NCI-H526 treated with DMSO at 0.1 percent for 48 hours (cell line): ENCODE measurements around the gene RAP1A.
"Not testable (repeated sequence)": the region's sequence is repeated elsewhere in the genome, so short reads cannot be mapped to it uniquely, and the experiment has no call there.

Experiments used
- DNase-seq: peaks from one replicate; lab custom pipeline; 2025; lab: John Stamatoyannopoulos, UW

RAP1A gene

DNA sequence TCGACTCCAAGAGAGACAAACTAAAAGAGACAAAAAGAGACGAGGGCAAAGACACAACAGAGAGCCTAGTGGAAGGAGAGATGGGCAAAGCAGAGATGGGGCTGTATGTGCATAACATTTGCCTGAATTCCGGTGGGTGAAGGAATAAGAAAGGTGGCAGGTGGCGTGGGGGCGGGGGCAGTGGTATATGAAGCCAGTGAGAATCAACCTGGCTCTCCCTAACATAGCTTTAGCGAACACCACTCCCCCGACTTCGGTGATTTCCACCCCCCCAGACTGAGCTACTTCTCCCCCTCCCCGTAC is 118.5 kb downstream of the RAP1A start:
- no peak for DNase-seq

DNA sequence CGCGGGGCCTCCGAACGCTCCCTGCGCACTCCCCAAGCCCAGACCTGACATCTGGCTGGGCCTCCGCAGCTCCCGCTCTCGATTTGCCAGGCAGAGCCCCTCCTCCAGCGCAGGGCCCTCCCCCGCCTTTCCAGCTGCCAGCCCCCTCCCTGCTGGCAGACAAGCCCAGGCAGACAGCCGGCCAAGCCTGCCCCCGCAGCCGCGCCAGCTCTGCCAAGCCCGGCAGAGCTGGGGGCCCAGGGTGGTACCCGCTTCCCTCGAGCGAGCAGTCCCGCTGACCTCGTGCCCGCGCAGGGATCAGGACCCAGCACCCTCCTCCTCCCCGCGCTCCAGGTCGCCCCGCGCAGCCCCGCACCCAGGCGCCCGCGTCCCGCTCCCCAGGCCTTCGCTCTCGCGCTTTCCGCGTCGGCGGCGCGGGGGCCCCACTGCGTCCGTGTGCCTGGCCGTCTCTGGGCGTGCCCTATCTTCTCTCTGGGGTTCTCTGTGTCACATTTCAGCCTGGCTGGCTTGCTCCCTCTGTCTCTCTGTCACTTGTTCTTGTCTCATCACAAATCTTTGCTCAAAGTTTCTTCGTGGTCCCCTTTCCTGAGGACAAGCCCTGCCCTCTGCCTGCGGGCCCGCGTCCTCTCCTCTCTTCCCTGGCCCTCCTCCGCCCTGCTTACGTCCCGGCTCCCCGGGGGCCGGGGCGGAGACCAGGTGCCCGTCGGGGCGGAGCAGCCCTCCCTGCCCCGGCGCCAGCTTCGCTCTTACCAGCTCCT is 119.0 kb downstream of the RAP1A start:
- DNase-seq: peak; percentile 64

DNA sequence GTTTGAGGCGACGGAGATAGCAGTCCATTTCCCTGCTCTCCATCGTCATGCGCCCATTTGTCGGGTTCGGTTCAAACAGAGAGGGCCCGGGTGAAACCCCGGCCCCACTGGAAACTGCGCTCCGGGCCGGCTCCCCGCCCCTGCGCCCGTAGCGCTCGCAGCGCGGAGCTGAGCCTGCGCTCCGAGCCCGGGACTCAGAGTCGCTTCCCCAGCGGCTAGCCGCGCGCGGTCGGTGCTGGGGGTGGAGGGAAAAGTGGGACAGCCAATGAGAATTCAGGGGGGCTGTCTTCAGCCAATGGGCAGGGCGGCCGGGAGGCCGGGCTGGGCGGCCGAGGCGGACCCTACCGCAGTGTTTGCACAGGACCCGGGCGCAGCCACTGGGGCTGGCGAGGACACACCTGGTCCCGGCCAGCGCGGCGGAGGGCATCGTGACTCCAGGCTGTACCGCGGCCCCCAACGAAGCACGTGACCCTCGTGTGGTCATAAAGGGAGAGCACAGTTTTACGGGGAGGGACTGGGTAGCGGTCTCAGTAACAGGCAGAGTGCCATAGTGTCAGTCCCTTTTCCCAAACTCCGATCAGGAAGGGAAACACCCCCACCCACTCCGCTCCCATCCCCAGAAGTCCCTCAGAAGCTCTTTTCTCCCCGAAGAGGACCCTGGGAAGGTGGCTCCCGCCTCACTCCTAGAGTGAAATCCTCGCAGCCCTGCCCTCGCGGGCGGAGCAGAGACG is 119.8 kb downstream of the RAP1A start, which contains the start of gene INKA2:
TSS of gene INKA2 (minus strand) at position 202 of the 731 bp plus-strand sequence. CDS start at position 49, 153 bp downstream.
- DNase-seq: peak; percentile 90

DNA sequence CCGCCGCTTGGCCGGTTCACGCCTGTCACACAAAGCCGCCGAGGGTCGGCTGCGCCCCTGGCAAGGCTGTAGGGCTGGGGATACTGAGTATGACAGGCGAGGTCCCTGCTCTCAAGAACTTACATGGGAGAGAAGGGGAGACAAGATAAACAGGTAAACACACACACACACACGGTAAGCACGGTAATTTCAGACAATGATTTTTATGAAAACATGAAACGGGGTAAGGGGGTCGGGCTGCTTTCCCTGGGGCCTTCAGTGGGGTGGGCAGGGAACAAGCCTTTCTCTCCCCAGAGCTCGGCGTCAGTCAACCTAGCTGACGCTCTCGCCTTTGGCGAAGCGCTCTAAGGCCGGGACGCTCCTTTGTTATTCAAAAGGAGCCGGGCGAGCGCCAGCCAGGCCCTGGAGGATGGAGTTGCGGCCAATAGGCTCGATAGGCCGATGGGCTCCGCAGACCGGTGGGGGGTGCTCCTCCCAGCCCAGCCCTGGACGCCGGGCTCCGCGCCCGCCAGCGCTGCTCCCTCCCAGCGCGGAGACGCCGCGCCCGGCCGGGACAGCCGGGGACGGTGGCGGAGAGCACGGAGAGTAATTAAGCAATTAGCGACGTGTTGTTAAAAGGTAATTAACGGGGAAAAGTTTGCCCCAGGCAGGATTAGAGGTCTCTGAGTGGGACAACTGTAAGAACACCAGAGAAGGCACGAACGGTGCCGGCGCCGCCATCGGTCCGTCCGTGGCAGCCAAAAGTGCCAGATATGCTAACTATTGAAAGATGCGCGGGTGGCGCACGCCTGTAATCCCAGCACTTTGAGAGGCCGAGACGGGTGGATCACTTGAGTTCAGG is 120.6 kb downstream of the RAP1A start:
- peak; percentile 78 for DNase-seq

DNA sequence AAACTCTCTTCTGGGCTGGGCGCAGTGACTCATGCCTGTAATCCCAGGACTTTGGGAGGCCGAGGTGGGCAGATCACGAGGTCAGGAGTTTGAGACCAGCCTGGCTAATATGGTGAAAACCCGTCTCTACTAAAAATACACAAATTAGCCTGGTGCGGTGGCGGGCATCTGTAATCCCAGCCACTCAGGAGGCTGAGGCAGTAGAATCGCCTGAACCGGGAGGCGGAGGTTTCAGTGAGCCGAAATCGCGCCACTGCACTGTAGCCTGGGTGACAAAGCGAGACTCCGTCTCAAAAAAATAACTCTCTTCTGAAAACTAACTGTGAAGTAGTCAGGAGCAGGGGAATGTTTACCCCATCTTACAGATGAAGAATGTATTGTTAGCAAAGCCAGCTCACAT is 122.7 kb downstream of the RAP1A start:
- not testable (repeated sequence) for DNase-seq

DNA sequence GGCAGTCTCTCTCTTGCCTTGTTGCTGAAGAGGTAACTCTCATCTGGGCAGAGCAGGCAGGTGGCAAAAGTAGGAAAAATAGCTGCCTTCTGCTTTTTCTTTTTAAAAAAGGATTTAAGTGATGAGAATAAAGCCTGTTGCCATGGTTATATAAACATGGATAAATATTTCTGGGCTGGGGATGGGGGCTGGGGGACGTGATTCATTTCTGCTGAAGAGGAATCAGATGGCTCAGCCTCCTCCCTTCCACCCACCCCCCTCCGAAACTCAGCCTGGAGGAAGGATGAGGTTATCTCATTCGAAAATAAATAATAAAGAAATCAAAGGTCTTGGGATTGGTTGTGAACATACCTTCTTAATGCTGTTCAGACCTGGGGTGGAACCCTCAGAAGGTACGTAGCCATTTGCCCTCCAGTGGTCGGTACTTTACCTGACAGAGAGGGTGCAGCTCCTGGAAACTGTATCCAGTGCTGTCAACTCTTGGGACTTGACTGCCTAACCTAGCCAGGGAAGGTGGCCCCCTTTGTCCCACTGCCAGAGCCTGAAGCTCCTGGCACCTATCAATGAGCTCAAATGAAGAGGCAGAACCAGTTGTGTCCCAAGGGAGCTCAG is 123.5 kb downstream of the RAP1A start:
- no peak for DNase-seq

DNA sequence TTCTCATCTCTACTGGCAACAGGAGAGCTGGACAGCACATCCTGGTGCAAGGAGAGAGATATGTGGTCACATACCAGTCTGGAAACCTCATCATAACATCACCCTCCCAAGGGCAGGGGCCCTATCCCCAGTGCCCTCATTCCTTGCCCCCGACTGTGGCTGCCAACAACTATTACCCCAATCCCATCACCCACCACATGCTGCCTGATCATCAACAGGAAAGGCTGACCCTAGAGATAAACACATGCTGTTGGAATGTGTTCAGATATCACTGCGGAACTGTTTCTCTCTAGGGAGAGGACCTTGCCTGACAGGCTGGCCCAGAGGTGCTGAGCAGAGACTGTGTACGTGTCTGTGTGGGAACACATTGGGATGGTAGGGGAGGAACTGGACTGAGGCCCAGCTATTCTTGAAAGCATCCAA is 124.1 kb downstream of the RAP1A start:
- no peak for DNase-seq

DNA sequence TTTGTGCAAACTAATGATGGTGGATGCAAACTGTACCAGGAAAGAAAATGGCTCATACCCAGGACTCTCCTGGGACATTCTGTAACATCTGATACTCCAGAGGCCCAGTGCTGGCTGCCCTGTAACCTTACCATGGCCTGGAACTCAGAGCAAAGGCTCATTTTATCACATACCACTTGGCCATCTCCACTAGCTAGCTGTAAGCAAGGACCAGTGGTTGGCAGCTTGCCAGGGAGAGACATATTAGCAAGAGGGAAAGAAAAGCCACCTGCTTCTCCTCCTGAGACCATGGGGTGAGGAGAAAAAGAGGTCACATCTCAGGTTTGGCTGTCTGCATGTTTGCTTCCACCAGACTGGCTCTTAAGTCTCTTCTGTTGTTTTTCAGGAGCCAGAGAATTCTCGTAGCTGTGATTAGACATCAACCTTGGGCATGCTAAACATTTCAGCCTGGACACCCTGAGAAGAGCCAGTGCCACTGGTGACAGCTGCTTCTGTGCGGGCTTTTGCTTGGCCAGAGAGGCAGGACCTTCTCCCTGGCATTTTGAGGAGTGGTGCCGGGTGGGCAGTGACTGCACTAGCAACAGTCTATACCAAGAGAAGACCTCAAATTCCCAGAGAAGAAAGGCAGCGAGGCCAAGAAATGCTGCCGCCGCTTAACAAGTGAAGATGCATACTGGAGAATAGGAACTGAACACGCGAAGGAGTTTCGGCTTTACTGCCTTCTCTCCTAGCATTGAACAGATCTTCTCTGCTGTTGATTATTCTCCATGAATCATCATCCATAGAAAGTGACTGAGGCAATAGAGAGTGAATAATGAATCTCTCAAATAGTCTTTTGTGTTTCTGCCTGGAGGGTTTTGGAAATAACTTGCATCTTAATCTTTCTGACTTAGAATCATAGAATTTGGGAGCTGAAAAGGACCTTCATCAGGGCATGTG is 126.4 kb downstream of the RAP1A start:
- no peak for DNase-seq

DNA sequence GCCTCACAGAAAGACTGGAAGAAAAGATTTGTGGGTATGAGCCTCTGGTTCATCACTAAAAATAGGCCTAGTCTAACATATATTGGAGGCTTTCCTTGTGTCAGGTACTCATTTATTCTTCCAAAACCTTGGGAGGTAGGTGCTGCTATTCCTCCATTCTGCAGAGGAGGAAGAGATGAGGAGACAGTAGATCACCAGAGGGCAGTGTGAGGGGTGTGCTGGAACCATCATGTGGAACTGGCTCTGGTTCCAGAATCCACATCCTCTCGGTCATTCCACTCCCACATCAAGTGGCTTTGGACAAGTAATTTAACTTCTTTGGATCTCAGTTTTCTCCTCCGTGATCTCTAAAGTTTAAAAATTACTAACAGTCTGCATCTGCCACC is 127.0 kb downstream of the RAP1A start:
- DNase-seq: no peak

DNA sequence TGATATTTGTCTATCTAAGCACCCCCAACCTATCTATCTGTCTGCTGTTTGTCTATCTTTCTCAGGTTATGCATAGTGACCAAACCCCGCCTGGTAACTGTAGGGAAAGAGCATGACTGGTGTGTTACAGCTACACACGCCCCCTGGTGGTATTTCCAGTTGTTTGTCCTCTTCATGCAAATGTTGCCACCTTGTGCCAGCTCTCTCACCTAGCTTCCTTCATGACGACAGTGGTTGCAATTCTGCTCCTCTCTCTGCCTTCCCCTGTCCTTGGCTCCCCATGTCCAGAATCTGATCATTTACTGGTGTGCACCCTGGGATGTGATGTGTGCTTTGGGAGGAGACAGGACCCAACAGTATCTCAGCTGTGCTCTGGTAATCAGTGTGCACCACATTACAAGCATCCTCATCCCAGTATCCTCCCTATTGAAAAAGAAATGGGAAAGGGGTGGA is 127.7 kb downstream of the RAP1A start:
- peak; percentile 45 for DNase-seq

DNA sequence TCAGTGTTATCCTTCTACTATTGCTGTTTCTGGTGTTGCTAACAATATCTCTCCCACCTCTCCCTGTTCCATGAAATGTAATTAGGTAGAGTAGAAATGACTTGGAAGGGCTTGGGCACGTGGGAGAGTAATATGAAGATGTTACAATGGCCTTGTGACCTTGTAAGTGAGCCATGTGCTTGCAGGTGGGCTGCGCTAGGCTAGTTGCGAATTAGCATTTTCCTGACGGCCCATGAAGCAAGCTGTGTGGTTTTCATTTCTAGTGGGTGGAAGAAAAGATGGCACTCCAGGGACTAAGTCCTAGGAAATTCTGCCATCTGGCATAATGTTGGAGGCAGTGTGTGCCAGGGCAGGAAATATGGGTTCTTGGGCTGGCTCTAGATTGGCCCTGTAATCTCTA is 128.4 kb downstream of the RAP1A start:
- no peak for DNase-seq

DNA sequence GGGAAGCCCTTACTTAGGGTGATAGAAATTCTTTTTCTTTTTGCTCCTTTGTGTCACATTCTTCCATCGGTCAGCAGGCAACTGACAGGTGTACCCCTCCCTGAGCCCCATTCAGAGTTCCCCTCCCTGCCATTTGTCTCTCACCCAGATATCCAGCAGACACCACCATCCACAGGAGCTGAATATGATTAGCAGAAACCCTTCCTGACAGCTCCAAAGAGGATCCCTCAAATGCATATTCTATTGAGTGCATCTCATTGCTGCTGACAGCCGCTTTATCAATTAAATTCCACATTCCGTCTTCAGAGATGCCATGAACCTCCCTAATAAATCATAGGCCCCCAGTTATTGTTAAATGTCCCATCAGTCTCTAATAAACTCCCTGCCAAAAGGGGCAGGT is 130.0 kb downstream of the RAP1A start:
- no peak for DNase-seq

DNA sequence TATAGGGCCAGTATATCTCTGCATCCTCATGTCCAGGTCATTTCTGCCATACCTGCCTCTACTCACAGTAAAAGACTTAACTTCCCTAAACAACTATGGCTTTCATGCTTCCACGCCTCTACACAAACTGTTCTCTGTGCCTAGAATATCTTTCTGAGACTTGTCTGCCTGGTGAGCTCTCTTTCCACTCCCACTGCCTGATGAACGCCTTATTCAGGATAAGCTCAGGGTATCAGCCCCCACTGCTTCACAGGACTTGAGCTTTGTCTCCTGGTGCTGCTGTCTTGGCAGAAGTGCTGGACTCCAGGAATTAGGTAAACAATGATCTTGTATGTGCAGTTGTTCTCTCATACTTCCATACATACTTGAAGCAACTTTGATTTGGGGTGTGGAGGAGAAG is 131.3 kb downstream of the RAP1A start:
- no peak for DNase-seq

DNA sequence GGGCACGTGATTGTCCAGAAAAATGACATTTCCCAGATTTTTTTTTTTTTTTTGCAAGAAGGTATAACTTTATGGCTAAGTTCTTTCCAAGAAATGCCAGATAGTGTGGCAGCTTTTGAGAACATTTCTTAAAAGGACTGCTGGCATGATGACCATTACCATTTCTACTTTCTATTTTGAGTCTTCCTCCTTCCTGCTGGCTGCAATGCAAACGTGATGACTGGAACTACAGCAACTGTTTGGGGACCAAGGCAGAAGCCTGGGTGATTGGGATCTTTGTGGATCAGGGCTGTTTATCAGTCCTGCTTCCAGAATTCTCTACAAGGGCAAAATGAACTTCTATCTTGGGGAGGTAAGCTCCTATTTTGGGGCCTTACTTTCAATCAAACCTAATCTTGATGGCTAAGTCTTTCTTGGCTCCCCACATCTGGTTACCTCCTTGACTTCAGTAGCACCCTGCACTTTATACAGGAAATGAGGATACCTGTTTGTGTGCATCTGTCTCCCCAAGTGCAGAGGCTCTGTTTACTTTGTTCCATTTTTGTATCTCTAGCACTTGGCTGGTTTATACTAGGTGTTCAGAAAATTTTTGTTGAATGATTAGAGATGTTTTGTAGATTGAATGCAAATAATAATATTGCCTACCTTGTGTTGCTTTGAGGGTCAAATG is 132.5 kb downstream of the RAP1A start:
- no peak for DNase-seq

DNA sequence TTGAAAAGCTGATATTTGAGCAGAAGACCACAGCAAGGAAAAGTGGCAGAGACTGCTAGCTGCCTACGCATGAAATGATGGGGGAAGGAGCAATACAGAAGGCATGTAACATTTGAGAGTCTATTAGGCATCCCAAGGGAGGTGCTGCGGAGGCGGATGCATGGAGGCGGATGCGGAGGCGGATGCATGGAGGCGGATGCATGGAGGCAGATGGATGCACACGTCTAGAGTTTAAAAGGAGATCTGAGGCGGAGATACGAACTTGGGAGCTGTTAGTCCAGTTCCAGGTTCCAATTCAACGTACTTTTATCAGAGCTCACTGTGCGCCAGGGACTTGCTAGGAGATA is 135.4 kb downstream of the RAP1A start:
- peak; percentile 68 for DNase-seq

DNA sequence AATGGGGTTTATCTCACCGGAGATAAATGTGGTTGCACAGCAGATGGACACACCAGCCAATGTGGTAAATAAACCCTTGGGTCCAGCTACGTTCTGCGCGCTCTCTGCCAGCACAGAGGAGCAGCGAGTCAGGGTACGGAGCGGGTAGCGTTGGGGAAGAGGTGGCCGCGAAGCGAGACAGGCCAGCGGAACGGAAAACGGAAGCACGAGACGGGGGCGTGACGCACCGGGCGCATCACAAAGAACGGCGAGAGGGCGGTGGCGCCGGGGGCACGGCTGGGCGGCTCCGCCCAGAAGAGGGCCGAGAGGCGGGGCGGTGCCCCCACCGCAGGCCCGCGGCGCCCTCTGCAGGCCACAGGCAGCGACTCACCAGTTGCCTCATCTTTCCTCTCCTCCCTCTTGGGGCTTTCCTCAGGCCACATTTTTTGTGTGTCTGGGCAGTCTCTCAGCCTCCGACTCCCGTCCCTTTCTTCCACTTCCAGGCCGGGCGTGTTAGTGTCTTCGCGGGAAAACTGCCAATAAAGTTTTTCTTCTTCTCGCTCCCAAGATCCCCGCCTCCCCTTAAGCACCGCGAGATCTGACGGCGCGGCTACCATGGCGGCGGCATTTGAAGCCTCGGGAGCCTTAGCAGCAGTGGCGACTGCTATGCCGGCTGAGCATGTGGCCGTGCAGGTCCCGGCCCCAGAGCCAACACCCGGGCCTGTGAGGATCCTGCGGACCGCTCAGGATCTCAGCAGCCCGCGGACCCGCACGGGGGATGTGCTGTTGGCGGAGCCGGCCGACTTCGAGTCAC is 135.9 kb downstream of the RAP1A start, which contains the start of gene DDX20:
TSS of gene DDX20 (plus strand) at position 571 of the 793 bp plus-strand sequence. CDS start at position 595, 24 bp downstream.
- DNase-seq: peak; percentile 99

DNA sequence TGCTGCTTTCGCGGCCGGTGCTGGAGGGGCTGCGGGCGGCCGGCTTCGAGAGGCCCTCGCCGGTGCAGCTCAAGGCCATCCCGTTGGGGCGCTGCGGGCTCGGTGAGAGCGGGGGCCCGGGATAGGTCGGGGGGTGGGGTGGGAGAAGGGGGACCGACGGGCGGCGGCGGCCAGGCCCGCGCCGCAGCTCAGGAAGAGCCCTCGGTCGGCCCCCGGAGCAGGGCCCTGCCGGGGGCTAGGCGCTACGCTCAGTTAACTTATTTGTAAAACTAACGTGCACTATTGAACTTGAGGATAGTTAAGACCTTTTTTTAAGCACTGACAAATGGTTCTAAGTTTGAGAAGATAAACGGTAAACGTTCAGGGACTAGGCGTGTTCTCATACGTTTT is 136.5 kb downstream of the RAP1A start:
- no peak for DNase-seq

DNA sequence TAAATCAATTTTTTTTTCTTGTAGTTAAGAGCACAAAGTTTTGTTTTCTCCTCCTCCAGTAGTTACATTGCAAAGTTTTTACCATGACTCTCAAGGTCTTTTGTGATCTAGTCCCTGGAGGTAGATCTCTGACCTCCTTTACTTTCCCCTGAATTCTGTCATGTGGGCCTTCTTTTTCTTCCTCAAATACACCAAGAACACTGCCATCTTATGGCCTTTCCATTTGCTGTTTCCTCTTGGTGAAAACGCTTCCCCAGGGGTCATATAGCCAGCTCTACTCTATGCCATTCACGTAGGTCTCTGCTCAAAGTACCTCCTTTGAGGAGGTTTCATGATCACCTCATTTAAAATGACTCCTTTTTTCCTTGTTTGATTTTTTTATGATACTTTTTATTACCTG is 138.8 kb downstream of the RAP1A start:
- DNase-seq: no peak

DNA sequence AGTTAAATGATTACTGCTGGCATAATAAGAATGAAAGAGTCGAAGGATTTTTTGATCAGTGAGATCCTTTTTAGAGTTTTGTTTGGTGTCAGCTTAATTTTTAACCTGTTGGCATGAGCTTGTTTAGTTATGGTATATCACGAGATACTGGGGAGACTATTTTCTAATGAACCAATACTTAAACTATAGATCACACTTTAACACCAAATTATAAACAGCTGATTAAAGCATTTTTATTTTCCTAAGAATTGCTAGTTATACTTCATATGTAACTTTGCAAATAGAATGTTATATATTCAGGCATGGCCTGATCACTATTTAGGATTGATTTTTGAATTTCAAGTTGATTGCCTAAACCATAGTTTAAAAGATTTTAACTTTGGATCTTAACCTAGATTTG is 142.1 kb downstream of the RAP1A start:
- no peak for DNase-seq

DNA sequence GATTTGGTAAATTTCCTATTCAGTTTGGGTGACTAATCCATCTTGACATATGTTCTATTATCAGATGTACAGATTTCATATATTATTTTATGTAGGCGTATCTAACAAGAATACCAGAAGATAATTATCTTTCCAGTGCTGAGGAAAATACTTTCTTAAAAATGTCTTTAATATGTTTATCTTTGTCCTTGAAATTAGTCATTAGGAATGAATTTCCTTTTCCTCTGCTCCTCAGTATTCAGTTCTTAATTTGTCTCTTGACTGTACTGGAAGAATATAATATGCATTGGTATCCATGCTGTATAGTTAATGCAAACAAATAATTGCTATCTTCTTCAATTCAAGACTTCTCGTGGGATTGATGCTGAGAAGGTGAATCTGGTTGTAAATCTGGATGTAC is 142.7 kb downstream of the RAP1A start:
- DNase-seq: no peak
